HG03064 (cell line): ENCODE results near the gene SH2D7.
A peak's percentile ranks its signal among the peaks of the same experiment; 100 is the strongest.

Experiments
- ATAC-seq: cut with Tn5 transposase; IDR thresholded peaks from one replicate; pipeline ENCODE4 v1.9.1; 2021; ENCODE audit warnings: low read depth; ENCODE audit not compliant: unreplicated experiment

SH2D7 gene

GRCh38 chr15:78076231-78077052 is 15.9 kb upstream of the SH2D7 start:
- ATAC-seq, result peak; percentile 10

- ATAC-seq, result peak; percentile 53
These were observed 15.1 kb upstream of the SH2D7 start, which contains the start of gene TBC1D2B for GRCh38 chr15:78077053-78077870. TSS of gene TBC1D2B (minus strand) at chr15:78077711. CDS start at chr15:78077652, 59 bp downstream.

GRCh38 chr15:78077871-78078210 is 14.5 kb upstream of the SH2D7 start:
- ATAC-seq, result no peak

GRCh38 chr15:78079298-78080087 is 12.9 kb upstream of the SH2D7 start:
- no peak for ATAC-seq

- no peak for ATAC-seq
These were observed 12.3 kb upstream of the SH2D7 start for GRCh38 chr15:78080088-78080460.

GRCh38 chr15:78082106-78082742 is 10.1 kb upstream of the SH2D7 start:
- ATAC-seq, result no peak

GRCh38 chr15:78082743-78083110 is 9.6 kb upstream of the SH2D7 start:
- ATAC-seq, result no peak

GRCh38 chr15:78083186-78083585 is 9.2 kb upstream of the SH2D7 start:
- ATAC-seq, result no peak

GRCh38 chr15:78083687-78084448 is 8.5 kb upstream of the SH2D7 start:
- ATAC-seq, result no peak

- ATAC-seq, result no peak
These were observed 8.0 kb upstream of the SH2D7 start for GRCh38 chr15:78084449-78084750.

GRCh38 chr15:78085928-78086327 is 6.4 kb upstream of the SH2D7 start:
- no peak for ATAC-seq

- ATAC-seq, result no peak
These were observed 4.2 kb upstream of the SH2D7 start for GRCh38 chr15:78087951-78088772.

- no peak for ATAC-seq
These were observed 3.6 kb upstream of the SH2D7 start for GRCh38 chr15:78088773-78089080.

GRCh38 chr15:78090422-78091063 is 1.8 kb upstream of the SH2D7 start:
- ATAC-seq, result no peak

- ATAC-seq, result no peak
These were observed 1.1 kb downstream of the SH2D7 start for GRCh38 chr15:78093242-78094020.

- ATAC-seq, result no peak
These were observed 5.3 kb downstream of the SH2D7 start for GRCh38 chr15:78097667-78098066.

GRCh38 chr15:78098131-78098755 is 5.9 kb downstream of the SH2D7 start:
- ATAC-seq, result no peak

- ATAC-seq, result no peak
These were observed 8.5 kb downstream of the SH2D7 start for GRCh38 chr15:78100886-78101285.
